Epithelial cell of umbilical artery (primary cell): ENCODE data around the gene SLC26A11. TPM values are rescaled to one million over a fixed set of nuclear protein-coding genes. Genes with fewer than 3 reads are reported as not detected.

Source experiments
- total RNA-seq: library from RNA; depleted of rRNA; stranded (reverse); fragments of >200 nt; gene quantifications from 2 replicates; pipeline ENCODE4 v1.2.3, GENCODE V29; 2014

Gene SLC26A11
- 4.5 and 6.8 TPM in 2 replicates for total RNA-seq

GRCh38 chr17:80220054-80220735 is at the start of gene SLC26A11, which contains the start of gene SGSH:
Gene SLC26A11 (plus strand): TSS chr17:80220427. CDS start chr17:80221561, 1,134 bp downstream.
Gene SGSH (minus strand): TSS chr17:80220333. CDS start chr17:80220313, 20 bp downstream.

GRCh38 chr17:80260791-80261158 is 40.5 kb downstream of the SLC26A11 start, which contains the start of gene RNF213:
Gene RNF213 (plus strand): TSS chr17:80260852. CDS start chr17:80263682, 2,830 bp downstream.

Other genes starting within 250 kb of the SLC26A11 start
- gene TBC1D16, start 184.6 kb upstream of the SLC26A11 start, total RNA-seq = 32.5 and 35.1 TPM in 2 replicates
- gene CCDC40, start 183.8 kb upstream of the SLC26A11 start, total RNA-seq = 0.97 and 2.1 TPM in 2 replicates
- gene GAA, start 118.8 kb upstream of the SLC26A11 start, total RNA-seq = 20.2 and 21.1 TPM in 2 replicates
- 130 and 133 TPM in 2 replicates for gene EIF4A3, start 73.3 kb upstream of the SLC26A11 start, total RNA-seq
- not detected in 2 replicates for gene CARD14, start 50.4 kb upstream of the SLC26A11 start, total RNA-seq
- 6.2 and 13.4 TPM in 2 replicates for gene SGSH, start 94 bp upstream of the SLC26A11 start, total RNA-seq
- gene RNF213, start 40.4 kb downstream of the SLC26A11 start, total RNA-seq = 64.6 and 222 TPM in 2 replicates
- 14.0 and 18.7 TPM in 2 replicates for gene ENDOV, start 194.7 kb downstream of the SLC26A11 start, total RNA-seq